ENCODE data around the gene FKTN. TPM values are rescaled to one million over a fixed set of nuclear protein-coding genes. Genes with fewer than 3 reads are reported as not detected.
A peak's percentile ranks its signal among the peaks of the same experiment; 100 is the strongest.
"Not testable (repeated sequence)": the region's sequence is repeated elsewhere in the genome, so short reads cannot be mapped to it uniquely, and the experiment has no call there.

The FKTN gene
- total RNA-seq, 1 donor from 2014 or later: 16.4 TPM

GRCh38 chr9:105554042-105554441 is 3.9 kb upstream of the FKTN start:
- Mint-ChIP-seq H3K27ac (ENCODE audit: unreplicated experiment) (no peak overlapping the region), H3K36me3 (ENCODE audit: low read depth, unreplicated experiment) (peaks cover 7% of the 10 kb centered on the region), H3K4me3 (ENCODE audit: unreplicated experiment) (no peak overlapping the region), H3K4me1 (ENCODE audit: unreplicated experiment) (peaks cover 8% of the 10 kb centered on the region), H3K9me3 (ENCODE audit: unreplicated experiment) (no peaks in the 10 kb centered on the region), H3K27me3 (ENCODE audit: unreplicated experiment) (no peaks in the 10 kb centered on the region)
- TF ChIP-seq, protein P1, sequence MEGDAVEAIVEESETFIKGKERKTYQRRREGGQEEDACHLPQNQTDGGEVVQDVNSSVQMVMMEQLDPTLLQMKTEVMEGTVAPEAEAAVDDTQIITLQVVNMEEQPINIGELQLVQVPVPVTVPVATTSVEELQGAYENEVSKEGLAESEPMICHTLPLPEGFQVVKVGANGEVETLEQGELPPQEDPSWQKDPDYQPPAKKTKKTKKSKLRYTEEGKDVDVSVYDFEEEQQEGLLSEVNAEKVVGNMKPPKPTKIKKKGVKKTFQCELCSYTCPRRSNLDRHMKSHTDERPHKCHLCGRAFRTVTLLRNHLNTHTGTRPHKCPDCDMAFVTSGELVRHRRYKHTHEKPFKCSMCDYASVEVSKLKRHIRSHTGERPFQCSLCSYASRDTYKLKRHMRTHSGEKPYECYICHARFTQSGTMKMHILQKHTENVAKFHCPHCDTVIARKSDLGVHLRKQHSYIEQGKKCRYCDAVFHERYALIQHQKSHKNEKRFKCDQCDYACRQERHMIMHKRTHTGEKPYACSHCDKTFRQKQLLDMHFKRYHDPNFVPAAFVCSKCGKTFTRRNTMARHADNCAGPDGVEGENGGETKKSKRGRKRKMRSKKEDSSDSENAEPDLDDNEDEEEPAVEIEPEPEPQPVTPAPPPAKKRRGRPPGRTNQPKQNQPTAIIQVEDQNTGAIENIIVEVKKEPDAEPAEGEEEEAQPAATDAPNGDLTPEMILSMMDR (IDR thresholded peaks at IDR 0.05; ENCODE audit: unreplicated experiment): no peak
- no peak for DNase-seq (ENCODE audit: low spot score)

- Mint-ChIP-seq H3K4me3 (ENCODE audit: unreplicated experiment) (peak overlapping the region; percentile 65), H3K27ac (ENCODE audit: unreplicated experiment) (peak overlapping the region; percentile 80), H3K27me3 (ENCODE audit: unreplicated experiment) (peaks cover 4% of the 10 kb centered on the region), H3K9me3 (ENCODE audit: unreplicated experiment) (peaks cover 5% of the 10 kb centered on the region), H3K4me1 (ENCODE audit: unreplicated experiment) (peaks cover 11% of the 10 kb centered on the region), H3K36me3 (ENCODE audit: low read depth, unreplicated experiment) (peaks cover 46% of the 10 kb centered on the region)
- no peak for DNase-seq (ENCODE audit: low spot score)
- TF ChIP-seq, protein P1 (IDR thresholded peaks at IDR 0.05; ENCODE audit: unreplicated experiment): no peak
Observed at GRCh38 chr9:105572455-105572854, 14.5 kb downstream of the FKTN start.

DNA sequence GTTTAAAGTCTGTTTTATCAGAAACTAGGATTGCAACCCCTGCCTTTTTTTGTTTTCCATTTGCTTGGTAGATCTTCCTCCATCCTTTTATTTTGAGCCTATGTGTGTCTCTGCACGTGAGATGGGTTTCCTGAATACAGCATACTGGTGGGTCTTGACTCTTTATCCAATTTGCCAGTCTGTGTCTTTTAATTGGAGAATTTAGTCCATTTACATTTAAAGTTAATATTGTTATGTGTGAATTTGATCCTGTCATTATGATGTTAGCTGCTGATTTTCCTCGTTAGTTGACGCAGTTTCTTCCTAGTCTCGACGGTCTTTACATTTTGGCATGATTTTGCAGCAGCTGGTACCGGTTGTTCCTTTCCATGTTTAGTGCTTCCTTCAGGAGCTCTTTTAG is 22.0 kb downstream of the FKTN start:
- peak overlapping the region; percentile 47 for H3K4me3 Mint-ChIP-seq (ENCODE audit: unreplicated experiment)
- H3K36me3 Mint-ChIP-seq (ENCODE audit: low read depth, unreplicated experiment): peaks cover 25% of the 10 kb centered on the region
- not testable (repeated sequence) for H3K27ac Mint-ChIP-seq (ENCODE audit: unreplicated experiment); H3K4me1 Mint-ChIP-seq (ENCODE audit: unreplicated experiment); H3K27me3 Mint-ChIP-seq (ENCODE audit: unreplicated experiment); H3K9me3 Mint-ChIP-seq (ENCODE audit: unreplicated experiment); DNase-seq (ENCODE audit: low spot score)

DNA sequence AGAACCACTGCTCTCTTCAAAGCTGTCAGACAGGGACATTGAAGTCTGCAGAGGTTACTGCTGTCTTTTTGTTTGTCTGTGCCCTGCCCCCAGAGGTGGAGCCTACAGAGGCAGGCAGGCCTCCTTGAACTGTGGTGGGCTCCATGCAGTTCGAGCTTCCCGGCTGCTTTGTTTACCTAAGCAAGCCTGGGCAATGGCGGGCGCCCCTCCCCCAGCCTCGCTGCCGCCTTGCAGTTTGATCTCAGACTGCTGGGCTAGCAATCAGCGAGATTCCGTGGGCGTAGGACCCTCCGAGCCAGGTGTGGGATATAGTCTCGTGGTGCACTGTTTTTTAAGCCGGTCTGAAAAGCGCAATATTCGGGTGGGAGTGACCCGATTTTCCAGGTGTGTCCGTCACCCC is 23.6 kb downstream of the FKTN start:
- DNase-seq (ENCODE audit: low spot score); H3K4me1 Mint-ChIP-seq (ENCODE audit: unreplicated experiment); H3K27ac Mint-ChIP-seq (ENCODE audit: unreplicated experiment); H3K27me3 Mint-ChIP-seq (ENCODE audit: unreplicated experiment); H3K9me3 Mint-ChIP-seq (ENCODE audit: unreplicated experiment); H3K4me3 Mint-ChIP-seq (ENCODE audit: unreplicated experiment): not testable (repeated sequence)
- H3K36me3 Mint-ChIP-seq (ENCODE audit: low read depth, unreplicated experiment): peaks cover 12% of the 10 kb centered on the region

DNA sequence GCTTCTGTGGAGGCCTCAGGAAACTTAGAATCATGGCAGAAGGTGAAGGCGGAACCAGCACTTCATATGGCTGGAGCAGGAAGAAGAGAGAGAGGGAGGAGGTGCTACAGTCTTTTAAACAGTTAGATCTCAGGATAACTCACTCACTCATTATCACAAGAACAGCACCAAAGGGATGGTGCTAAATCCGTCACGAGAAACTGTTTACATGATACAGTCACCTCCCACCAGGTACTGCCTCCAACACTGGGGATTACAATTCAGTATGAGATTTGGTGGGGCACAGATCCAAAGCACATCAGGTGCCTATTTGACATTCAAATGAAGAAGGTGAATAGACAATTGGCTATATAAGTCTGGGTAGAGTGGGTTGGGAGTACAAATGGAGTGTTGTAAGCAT is 35.2 kb downstream of the FKTN start:
- H3K27ac Mint-ChIP-seq (ENCODE audit: unreplicated experiment): no peak overlapping the region
- TF ChIP-seq, protein P1 (IDR thresholded peaks at IDR 0.05; ENCODE audit: unreplicated experiment): no peak
- H3K4me1 Mint-ChIP-seq (ENCODE audit: unreplicated experiment): no peaks in the 10 kb centered on the region
- no peak for DNase-seq (ENCODE audit: low spot score)
- H3K9me3 Mint-ChIP-seq (ENCODE audit: unreplicated experiment): peaks cover 14% of the 10 kb centered on the region
- peaks cover 5% of the 10 kb centered on the region for H3K27me3 Mint-ChIP-seq (ENCODE audit: unreplicated experiment)
- peaks cover 23% of the 10 kb centered on the region for H3K36me3 Mint-ChIP-seq (ENCODE audit: low read depth, unreplicated experiment)
- H3K4me3 Mint-ChIP-seq (ENCODE audit: unreplicated experiment): no peak overlapping the region

GRCh38 chr9:105608721-105609598 is 51.0 kb downstream of the FKTN start:
- H3K4me1 Mint-ChIP-seq (ENCODE audit: unreplicated experiment): peaks cover 2% of the 10 kb centered on the region
- H3K9me3 Mint-ChIP-seq (ENCODE audit: unreplicated experiment): no peaks in the 10 kb centered on the region

More at GRCh38 chr9:105608721-105609598, 51.0 kb downstream of the FKTN start:
- TF ChIP-seq, protein P1 (IDR thresholded peaks at IDR 0.05; ENCODE audit: unreplicated experiment): peak; percentile 67
- no peaks in the 10 kb centered on the region for H3K36me3 Mint-ChIP-seq (ENCODE audit: low read depth, unreplicated experiment)
- H3K27me3 Mint-ChIP-seq (ENCODE audit: unreplicated experiment): no peaks in the 10 kb centered on the region
- no peak for DNase-seq (ENCODE audit: low spot score)
- no peak overlapping the region for H3K4me3 Mint-ChIP-seq (ENCODE audit: unreplicated experiment)
- H3K27ac Mint-ChIP-seq (ENCODE audit: unreplicated experiment): no peak overlapping the region

Measured in endothelial cell (in vitro differentiated cells).